ENCODE data around the gene ZNF614. TPM values are rescaled to one million over a fixed set of nuclear protein-coding genes. Genes with fewer than 3 reads are reported as not detected.
A peak's percentile ranks its signal among the peaks of the same experiment; 100 is the strongest.

The ZNF614 gene
- total and polyA plus RNA-seq, 2 of the 13 experiments (the other 11 are each of a cell fraction or from before 2014, with no cell fraction given): 13.0 to 22.8 TPM

- no peak; the same call in 1 of the 2 replicates for TF ChIP-seq HNF1A (IDR thresholded peaks at IDR 0.05; ENCODE audit: low read depth)
- TF ChIP-seq HNF1A (CRISPR knock-in tag; IDR thresholded peaks at IDR 0.05; ENCODE audit: borderline replicate concordance): no peak; the same call in 1 of the 2 replicates
- TF ChIP-seq PITX1 (CRISPR knock-in tag; IDR thresholded peaks at IDR 0.05): peak; percentile 52; the same call in 1 of the 2 replicates
- peak; percentile 53 for TF ChIP-seq NCOA2 (CRISPR knock-in tag; IDR thresholded peaks at IDR 0.05)
- no peak for TF ChIP-seq NR2F1 (CRISPR knock-in tag; IDR thresholded peaks at IDR 0.05)
- no peak for TF ChIP-seq DDIT3 (CRISPR knock-in tag; IDR thresholded peaks at IDR 0.05)
- no peak for TF ChIP-seq ZNF383 (CRISPR knock-in tag; IDR thresholded peaks at IDR 0.05; ENCODE audit: borderline replicate concordance)
- TF ChIP-seq, protein P1, sequence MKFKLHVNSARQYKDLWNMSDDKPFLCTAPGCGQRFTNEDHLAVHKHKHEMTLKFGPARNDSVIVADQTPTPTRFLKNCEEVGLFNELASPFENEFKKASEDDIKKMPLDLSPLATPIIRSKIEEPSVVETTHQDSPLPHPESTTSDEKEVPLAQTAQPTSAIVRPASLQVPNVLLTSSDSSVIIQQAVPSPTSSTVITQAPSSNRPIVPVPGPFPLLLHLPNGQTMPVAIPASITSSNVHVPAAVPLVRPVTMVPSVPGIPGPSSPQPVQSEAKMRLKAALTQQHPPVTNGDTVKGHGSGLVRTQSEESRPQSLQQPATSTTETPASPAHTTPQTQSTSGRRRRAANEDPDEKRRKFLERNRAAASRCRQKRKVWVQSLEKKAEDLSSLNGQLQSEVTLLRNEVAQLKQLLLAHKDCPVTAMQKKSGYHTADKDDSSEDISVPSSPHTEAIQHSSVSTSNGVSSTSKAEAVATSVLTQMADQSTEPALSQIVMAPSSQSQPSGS (CRISPR knock-in tag; IDR thresholded peaks at IDR 0.05): peak; percentile 88
- TF ChIP-seq SNRNP70 (IDR thresholded peaks at IDR 0.05; ENCODE audit: low read depth, low read length): no peak
- TF ChIP-seq KDM3A (CRISPR knock-in tag; IDR thresholded peaks at IDR 0.05; ENCODE audit: low read depth): peak; percentile 76; the same call in 1 of the 2 replicates
- no peak for TF ChIP-seq ZFP82 (CRISPR knock-in tag; IDR thresholded peaks at IDR 0.05; ENCODE audit: borderline replicate concordance)
- 0 out of 2 replicates have a peak, but pooled peaks have one; percentile 28 for TF ChIP-seq ZNF446 (CRISPR knock-in tag; IDR thresholded peaks at IDR 0.05)
- TF ChIP-seq HDAC1 (CRISPR knock-in tag; IDR thresholded peaks at IDR 0.05): peak; percentile 85
- no peak for TF ChIP-seq ZNF780A (CRISPR knock-in tag; IDR thresholded peaks at IDR 0.05)
- TF ChIP-seq PHF5A (CRISPR knock-in tag; IDR thresholded peaks at IDR 0.05; ENCODE audit: low read depth, unreplicated experiment): peak; percentile 68
- TF ChIP-seq ZNF792 (CRISPR knock-in tag; IDR thresholded peaks at IDR 0.05): peak; percentile 76
- no peak for TF ChIP-seq U2AF2 (IDR thresholded peaks at IDR 0.05; ENCODE audit: low read depth, low read length)
- TF ChIP-seq ZNF572 (CRISPR knock-in tag; IDR thresholded peaks at IDR 0.05): 0 out of 2 replicates have a peak, but pooled peaks have one; percentile 20
- no peak for TF ChIP-seq ZNF841 (CRISPR knock-in tag; IDR thresholded peaks at IDR 0.05; ENCODE audit: borderline replicate concordance)
- TF ChIP-seq ZNF121 (CRISPR knock-in tag; IDR thresholded peaks at IDR 0.05): no peak
- no peak for TF ChIP-seq SRSF9 (IDR thresholded peaks at IDR 0.05; ENCODE audit: borderline replicate concordance, insufficient read depth, low read depth, low read length, poor library complexity, severe bottlenecking)
- peak; percentile 23; the same call in 1 of the 2 replicates for TF ChIP-seq MTF1 (CRISPR knock-in tag; IDR thresholded peaks at IDR 0.05)
- TF ChIP-seq CREM (IDR thresholded peaks at IDR 0.05): peak; percentile 97
- no peak for TF ChIP-seq CREM (CRISPR knock-in tag; IDR thresholded peaks at IDR 0.05)
- TF ChIP-seq ZNF253 (CRISPR knock-in tag; IDR thresholded peaks at IDR 0.05; ENCODE audit: borderline replicate concordance): no peak
Measured at GRCh38 chr19:51986309-51987291, 41.6 kb downstream of the ZNF614 start, which contains the start of gene ZNF350 (continued).

All from HepG2 (cell line).